Prostate gland (tissue), 2 donors: ENCODE data around the gene PPFIA2.

Experiments
- POLR2AphosphoS5 ChIP-seq: sonication (generic); formaldehyde crosslinking; IDR thresholded peaks from one replicate; pipeline ENCODE4 v1.6.1; 2017; ENCODE audit warnings: antibody characterized with exemption
- TF ChIP-seq, protein P1 (sequence below), 4 experiments: fragments of 200-600 bp in 2 of 4; fragments of 450-650 bp in 2 of 4; sonication (generic) in 2 of 4; IDR thresholded peaks; 1 replicate in 3 of 4; 2 replicates in 1 of 4; pipeline ENCODE4 v1.5.1; 2016 to 2019; ENCODE audit warnings: antibody characterized with exemption in 4 of 4, mild to moderate bottlenecking in 2 of 4, moderate library complexity in 2 of 4

DNA sequence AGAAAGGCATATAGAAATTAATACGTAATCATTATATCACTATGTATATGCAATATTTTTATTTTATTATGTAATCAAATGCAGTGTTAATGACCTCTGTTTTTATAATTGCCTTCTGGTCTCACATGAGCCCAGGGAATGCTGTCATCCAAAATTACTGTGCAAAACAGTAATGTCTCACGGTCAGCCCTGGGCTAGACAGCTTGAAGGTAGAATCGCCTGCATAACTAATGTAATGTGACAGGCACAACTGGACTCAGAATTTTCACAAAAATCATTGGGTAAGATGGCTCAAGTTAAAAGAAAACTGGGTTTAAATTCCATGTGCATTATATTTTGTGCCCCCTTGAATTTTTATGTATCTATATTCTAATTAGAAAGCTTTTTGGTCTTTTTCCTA, 293.3 kb downstream of the PPFIA2 start:
- TF ChIP-seq, protein P1, sequence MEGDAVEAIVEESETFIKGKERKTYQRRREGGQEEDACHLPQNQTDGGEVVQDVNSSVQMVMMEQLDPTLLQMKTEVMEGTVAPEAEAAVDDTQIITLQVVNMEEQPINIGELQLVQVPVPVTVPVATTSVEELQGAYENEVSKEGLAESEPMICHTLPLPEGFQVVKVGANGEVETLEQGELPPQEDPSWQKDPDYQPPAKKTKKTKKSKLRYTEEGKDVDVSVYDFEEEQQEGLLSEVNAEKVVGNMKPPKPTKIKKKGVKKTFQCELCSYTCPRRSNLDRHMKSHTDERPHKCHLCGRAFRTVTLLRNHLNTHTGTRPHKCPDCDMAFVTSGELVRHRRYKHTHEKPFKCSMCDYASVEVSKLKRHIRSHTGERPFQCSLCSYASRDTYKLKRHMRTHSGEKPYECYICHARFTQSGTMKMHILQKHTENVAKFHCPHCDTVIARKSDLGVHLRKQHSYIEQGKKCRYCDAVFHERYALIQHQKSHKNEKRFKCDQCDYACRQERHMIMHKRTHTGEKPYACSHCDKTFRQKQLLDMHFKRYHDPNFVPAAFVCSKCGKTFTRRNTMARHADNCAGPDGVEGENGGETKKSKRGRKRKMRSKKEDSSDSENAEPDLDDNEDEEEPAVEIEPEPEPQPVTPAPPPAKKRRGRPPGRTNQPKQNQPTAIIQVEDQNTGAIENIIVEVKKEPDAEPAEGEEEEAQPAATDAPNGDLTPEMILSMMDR (IDR thresholded peaks at IDR 0.05) = no peak
- no peak for TF ChIP-seq POLR2AphosphoS5
